Astrocyte of the spinal cord (primary cell): ENCODE results near the gene MYEF2.

ENCODE experiments used
- DNase-seq: peaks from one replicate; pipeline ENCODE4 v3.0.0; 2011; ENCODE audit warnings: low read depth, low spot score
- H3K4me3 ChIP-seq: 2 replicates; pipeline ENCODE4 v1.5.1; 2011; ENCODE audit warnings: low read depth, mild to moderate bottlenecking, low read length, moderate library complexity
- in situ Hi-C: cut with HindIII; loops from 2 replicates; pipeline ENCODE4 v1.10.0; 2017; ENCODE audit warnings: low sequenced_read_pairs
- TF ChIP-seq, protein P1 (sequence below): IDR thresholded peaks from 2 replicates; pipeline ENCODE4 v1.5.1; 2012; ENCODE audit warnings: low read depth, mild to moderate bottlenecking, low read length, inconsistent platforms

The MYEF2 gene

DNA sequence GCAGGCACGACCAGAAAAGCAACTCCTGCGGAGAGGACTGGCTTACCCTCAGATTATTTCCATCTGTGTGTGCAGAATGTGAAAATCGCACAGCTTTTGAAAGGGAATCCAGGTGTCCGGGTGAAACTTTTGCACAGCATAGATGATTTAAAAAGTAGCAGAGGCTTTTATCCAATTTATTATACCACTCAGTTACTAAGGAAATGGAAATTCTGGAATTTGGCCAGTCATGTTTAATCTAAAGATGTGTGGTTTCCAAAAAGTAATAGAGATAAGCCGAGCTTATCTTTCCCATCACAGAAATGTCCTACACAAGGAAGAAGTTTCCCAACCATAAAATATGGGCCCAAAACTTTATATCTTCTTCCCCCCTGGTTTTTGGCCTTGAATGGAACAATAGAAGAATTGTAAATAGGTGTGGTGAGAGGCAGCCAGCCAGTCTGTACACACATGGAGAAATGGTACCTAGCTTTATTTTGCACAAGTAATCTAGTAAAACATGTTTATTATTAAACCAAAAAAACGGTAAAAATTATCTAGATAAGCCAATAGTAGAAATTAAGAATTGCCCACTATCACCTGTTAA lies 76.6 kb downstream of the MYEF2 start:
- H3K4me3 ChIP-seq, result no peak overlapping the region
- TF ChIP-seq, protein P1, sequence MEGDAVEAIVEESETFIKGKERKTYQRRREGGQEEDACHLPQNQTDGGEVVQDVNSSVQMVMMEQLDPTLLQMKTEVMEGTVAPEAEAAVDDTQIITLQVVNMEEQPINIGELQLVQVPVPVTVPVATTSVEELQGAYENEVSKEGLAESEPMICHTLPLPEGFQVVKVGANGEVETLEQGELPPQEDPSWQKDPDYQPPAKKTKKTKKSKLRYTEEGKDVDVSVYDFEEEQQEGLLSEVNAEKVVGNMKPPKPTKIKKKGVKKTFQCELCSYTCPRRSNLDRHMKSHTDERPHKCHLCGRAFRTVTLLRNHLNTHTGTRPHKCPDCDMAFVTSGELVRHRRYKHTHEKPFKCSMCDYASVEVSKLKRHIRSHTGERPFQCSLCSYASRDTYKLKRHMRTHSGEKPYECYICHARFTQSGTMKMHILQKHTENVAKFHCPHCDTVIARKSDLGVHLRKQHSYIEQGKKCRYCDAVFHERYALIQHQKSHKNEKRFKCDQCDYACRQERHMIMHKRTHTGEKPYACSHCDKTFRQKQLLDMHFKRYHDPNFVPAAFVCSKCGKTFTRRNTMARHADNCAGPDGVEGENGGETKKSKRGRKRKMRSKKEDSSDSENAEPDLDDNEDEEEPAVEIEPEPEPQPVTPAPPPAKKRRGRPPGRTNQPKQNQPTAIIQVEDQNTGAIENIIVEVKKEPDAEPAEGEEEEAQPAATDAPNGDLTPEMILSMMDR, result no peak
- no peak for DNase-seq
- in situ Hi-C loops, result no loop called here

DNA sequence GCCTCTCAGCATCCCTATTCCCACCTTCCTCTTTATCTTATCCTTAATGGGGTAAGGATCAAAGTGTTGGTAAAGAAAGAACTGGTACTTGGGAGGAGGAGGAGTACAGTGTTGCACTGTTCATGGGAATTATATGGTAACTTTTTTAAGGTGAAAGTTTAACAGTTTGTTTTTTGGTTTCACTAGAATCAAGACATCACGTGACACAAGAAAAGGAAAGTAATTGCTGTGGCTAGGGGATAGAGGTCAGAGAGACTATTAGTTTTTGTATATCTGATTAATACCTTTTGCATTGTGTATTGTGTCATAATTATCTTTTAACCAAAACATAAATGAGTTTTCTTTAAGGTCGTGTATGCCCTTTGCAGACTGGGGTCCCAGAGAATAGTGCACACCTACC lies 80.8 kb downstream of the MYEF2 start:
- in situ Hi-C loops, result no loop called here
- no peak overlapping the region for H3K4me3 ChIP-seq

DNA sequence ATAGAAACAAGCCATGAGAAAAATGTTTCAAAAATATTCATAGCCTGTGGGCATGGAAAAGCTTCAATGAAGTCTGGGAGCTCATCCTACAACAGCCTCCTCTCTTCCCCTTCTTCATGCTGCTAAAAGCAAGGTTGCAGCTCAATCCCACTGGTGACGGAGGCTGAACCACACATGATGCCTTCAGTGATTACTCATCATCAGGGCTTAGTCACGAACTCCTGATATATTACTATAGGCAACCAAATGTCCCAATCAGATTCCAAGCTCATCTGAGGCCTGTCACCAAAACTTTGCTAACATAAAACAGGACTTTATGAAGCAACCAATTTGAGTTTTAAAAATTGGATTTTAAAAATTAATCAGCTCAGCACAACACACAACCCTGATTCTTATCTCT lies 81.3 kb downstream of the MYEF2 start:
- in situ Hi-C loops, result no loop called here
- DNase-seq, result peak; percentile 72

More for the DNA sequence above, 80.8 kb downstream of the MYEF2 start:
- TF ChIP-seq, protein P1, result no peak
- no peak for DNase-seq

DNA sequence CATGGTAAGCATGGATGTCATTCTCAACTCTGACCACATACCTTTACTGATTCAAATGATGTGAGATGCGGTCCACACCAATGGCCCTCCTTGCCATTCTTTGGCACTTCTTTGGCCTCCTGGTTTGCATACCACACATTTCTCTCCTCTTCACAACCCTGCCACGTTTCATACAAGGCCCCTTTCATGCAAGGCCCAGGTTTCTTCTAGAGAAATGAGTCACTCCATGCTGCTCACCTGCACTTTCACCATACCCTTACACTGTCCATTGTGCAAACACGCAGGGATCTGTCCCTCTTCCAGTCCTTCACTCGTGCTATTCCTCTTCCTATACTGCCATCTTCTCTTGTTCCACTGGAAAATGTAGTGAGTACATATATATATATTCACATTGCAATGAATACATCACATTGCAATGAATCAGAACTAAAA lies 81.7 kb downstream of the MYEF2 start:
- DNase-seq, result no peak
- H3K4me3 ChIP-seq, result no peak overlapping the region

More for the DNA sequence above, 81.3 kb downstream of the MYEF2 start:
- no peak overlapping the region for H3K4me3 ChIP-seq
- TF ChIP-seq, protein P1, result no peak

DNA sequence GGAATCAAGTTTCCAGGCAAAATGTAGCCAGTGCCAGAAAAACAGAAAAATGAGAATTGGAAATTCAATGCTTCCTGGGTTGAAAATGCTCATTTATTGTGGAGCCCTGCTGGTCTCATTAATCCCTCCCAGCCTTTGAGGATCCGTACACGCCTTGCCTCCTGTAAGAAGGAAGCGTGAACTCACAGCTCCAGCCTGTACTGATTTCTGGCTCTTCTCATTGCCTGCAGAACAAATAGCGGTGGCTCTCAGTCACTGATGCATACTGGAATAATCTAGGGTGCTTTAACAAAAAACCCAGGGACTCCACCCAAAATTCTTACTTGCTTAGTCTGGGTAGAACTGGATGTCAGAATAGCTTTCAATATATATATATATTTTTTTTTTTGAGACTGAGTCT lies 86.6 kb downstream of the MYEF2 start:
- in situ Hi-C loops, result no loop called here
- no peak for DNase-seq
- no peak overlapping the region for H3K4me3 ChIP-seq
- TF ChIP-seq, protein P1, result no peak

More for the DNA sequence above, 81.7 kb downstream of the MYEF2 start:
- in situ Hi-C loops, result no loop called here
- TF ChIP-seq, protein P1, result no peak

DNA sequence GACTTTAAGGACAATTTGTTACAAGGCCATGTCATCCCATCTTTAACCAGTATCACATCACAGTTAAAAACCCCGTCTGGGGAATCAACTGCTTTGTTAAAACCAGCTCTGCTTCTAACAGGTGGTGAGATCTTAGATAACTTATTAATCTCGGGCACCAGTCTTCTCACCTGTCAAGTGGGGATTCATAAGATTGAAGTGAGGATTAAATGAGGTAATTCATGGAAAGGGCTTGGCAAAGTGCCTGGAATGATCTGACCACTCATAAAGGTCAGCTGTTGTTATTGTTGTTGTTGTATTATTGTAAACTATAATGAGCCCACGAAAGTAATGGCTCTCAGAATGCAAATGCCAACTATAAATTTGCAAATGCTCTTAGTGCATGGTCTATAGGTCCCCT lies 87.4 kb downstream of the MYEF2 start:
- in situ Hi-C loops, result no loop called here
- no peak overlapping the region for H3K4me3 ChIP-seq
- DNase-seq, result no peak
- TF ChIP-seq, protein P1, result no peak

DNA sequence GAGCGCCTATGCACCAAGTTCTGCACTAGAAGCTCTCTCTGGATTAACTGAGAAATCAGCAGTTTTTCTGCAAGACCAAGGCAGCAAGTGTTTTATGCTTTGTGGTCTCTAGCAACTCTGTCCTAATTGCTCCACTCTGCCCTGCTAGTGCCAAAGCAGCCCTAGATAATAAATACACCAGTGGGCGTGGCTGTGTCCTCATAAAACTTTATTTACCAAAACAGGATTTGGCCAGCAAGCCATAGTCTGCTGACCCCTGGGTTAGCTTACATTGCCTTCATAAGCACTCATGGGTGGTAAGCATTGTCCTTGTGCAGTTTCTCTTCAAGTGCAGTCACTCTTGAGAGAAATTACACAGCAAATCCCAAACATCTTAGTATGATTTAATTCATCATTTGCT lies 88.0 kb downstream of the MYEF2 start:
- in situ Hi-C loops, result no loop called here
- TF ChIP-seq, protein P1, result no peak
- H3K4me3 ChIP-seq, result no peak overlapping the region
- no peak for DNase-seq
